DND-41 (cell line): ENCODE data around the gene MTX2.

Source experiments
- ATAC-seq: fragments of 200-7000 bp; cut with Tn5 transposase; 3 replicates; pipeline ENCODE4 v1.9.1; 2021; ENCODE audit warnings: low read depth; ENCODE audit not compliant: insufficient read depth
- DNase-seq: peaks from one replicate; pipeline ENCODE4 v3.0.0-alpha.2; 2020
- H2AFZ ChIP-seq: 2 replicates; pipeline ENCODE4 v1.6.0; 2012; ENCODE audit warnings: low read depth, low read length
- H3K27ac ChIP-seq: 2 replicates; pipeline ENCODE4 v1.5.1; 2012; ENCODE audit warnings: low read length, inconsistent platforms
- H3K27me3 ChIP-seq: fragments of 200-600 bp; sonication (generic); 2 replicates; pipeline ENCODE4 v1.6.0; 2012; ENCODE audit warnings: low read length, mild to moderate bottlenecking, inconsistent platforms; ENCODE audit not compliant: insufficient read depth, poor library complexity
- H3K36me3 ChIP-seq: 2 replicates; pipeline ENCODE4 v1.5.1; 2012; ENCODE audit warnings: low read length, inconsistent platforms; ENCODE audit not compliant: insufficient read depth
- H3K4me1 ChIP-seq: 2 replicates; pipeline ENCODE4 v1.5.1; 2012; ENCODE audit warnings: mild to moderate bottlenecking, low read length; ENCODE audit not compliant: insufficient read depth
- H3K4me2 ChIP-seq: 2 replicates; pipeline ENCODE4 v1.6.0; 2012; ENCODE audit warnings: mild to moderate bottlenecking, moderate library complexity, low read length, inconsistent platforms; ENCODE audit not compliant: insufficient read depth
- H3K4me3 ChIP-seq, 2 experiments: fragments of 200-600 bp in 1 of 2; shearing (Covaris generic) in 1 of 2; 2 replicates each; pipeline ENCODE4 v1.5.1; 2012 to 2016; ENCODE audit warnings: inconsistent platforms in 2 of 2, low read length in 2 of 2, mild to moderate bottlenecking in 2 of 2, low read depth in 1 of 2, moderate library complexity in 1 of 2
- H3K79me2 ChIP-seq: 2 replicates; pipeline ENCODE4 v1.6.0; 2012; ENCODE audit warnings: low read length, inconsistent platforms; ENCODE audit not compliant: insufficient read depth
- H3K9ac ChIP-seq: 2 replicates; pipeline ENCODE4 v1.6.0; 2012; ENCODE audit warnings: low read depth, mild to moderate bottlenecking, inconsistent platforms, low read length, moderate library complexity
- H3K9me3 ChIP-seq: 2 replicates; pipeline ENCODE4 v1.5.1; 2012; ENCODE audit warnings: low read length, moderate library complexity, mild to moderate bottlenecking, inconsistent platforms; ENCODE audit not compliant: insufficient read depth, severe bottlenecking
- H4K20me1 ChIP-seq: 2 replicates; pipeline ENCODE4 v1.6.0; 2012; ENCODE audit warnings: low read length; ENCODE audit not compliant: insufficient read depth
- CTCF ChIP-seq: IDR thresholded peaks from 2 replicates; pipeline ENCODE4 v1.5.1; 2012; ENCODE audit warnings: borderline replicate concordance, low read length, moderate library complexity, mild to moderate bottlenecking; ENCODE audit not compliant: poor library complexity, severe bottlenecking; ENCODE audit errors: extremely low read depth
- EZH2 ChIP-seq: IDR thresholded peaks from 3 replicates; pipeline ENCODE4 v1.6.1; 2012; ENCODE audit warnings: borderline replicate concordance, low read depth, mild to moderate bottlenecking, moderate library complexity, low read length, inconsistent platforms; ENCODE audit not compliant: severe bottlenecking

Gene MTX2

DNA sequence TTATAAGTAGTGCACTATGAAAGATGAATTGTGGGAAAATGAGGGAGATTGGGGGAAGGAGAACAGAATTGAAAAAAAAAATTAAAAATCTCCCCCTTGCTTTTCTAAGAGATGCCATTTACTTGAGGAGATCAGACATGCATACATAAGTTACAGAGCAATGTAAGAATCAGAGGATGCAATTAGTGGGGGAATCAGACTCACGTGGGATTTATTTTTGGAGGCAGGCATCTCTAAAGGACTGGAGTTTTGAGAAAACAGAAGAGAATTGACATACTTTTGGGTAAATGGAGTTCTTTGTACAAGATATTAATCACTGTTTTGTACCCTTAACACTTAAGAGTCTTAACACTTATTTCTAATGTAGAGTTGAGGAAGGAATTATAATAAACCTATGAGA lies 52.7 kb downstream of the MTX2 start:
- no peaks in the 10 kb centered on the region for H3K27me3 ChIP-seq
- ATAC-seq (no peak), DNase-seq (no peak)
- no peaks in the 10 kb centered on the region for H3K4me1 ChIP-seq
- no peaks in the 10 kb centered on the region for H3K9me3 ChIP-seq
- TF ChIP-seq EZH2 (no peak), CTCF (no peak)
- H2AFZ ChIP-seq: no peak overlapping the region
- no peaks in the 10 kb centered on the region for H4K20me1 ChIP-seq
- no peak overlapping the region for H3K4me3 ChIP-seq
- H3K4me2 ChIP-seq: no peak overlapping the region
- H3K36me3 ChIP-seq: no peaks in the 10 kb centered on the region
- no peaks in the 10 kb centered on the region for H3K79me2 ChIP-seq
- H3K9ac ChIP-seq: no peak overlapping the region
- no peak overlapping the region for H3K27ac ChIP-seq

- H3K79me2 ChIP-seq: no peaks in the 10 kb centered on the region
- TF ChIP-seq EZH2 (no peak), CTCF (no peak)
- H3K27ac ChIP-seq: no peak overlapping the region
- no peak for ATAC-seq
- no peaks in the 10 kb centered on the region for H3K9me3 ChIP-seq
- H2AFZ ChIP-seq: no peak overlapping the region
- H3K27me3 ChIP-seq: no peaks in the 10 kb centered on the region
- DNase-seq: no peak
- no peaks in the 10 kb centered on the region for H4K20me1 ChIP-seq
- H3K4me1 ChIP-seq: no peaks in the 10 kb centered on the region
- no peak overlapping the region for H3K4me3 ChIP-seq
- no peak overlapping the region for H3K4me2 ChIP-seq
- peaks cover 2% of the 10 kb centered on the region; the same call in 1 of the 2 replicates for H3K36me3 ChIP-seq
- no peak overlapping the region for H3K9ac ChIP-seq
These were observed 55.6 kb downstream of the MTX2 start for GRCh38 chr2:176324862-176325261.

- H2AFZ ChIP-seq: no peak overlapping the region
- H3K9ac ChIP-seq: no peak overlapping the region
- no peak for ATAC-seq
- DNase-seq: no peak
- no peaks in the 10 kb centered on the region for H3K79me2 ChIP-seq
- no peaks in the 10 kb centered on the region for H3K27me3 ChIP-seq
- TF ChIP-seq CTCF (no peak), EZH2 (no peak)
- H3K9me3 ChIP-seq: no peaks in the 10 kb centered on the region
- no peak overlapping the region for H3K27ac ChIP-seq
- no peak overlapping the region for H3K4me2 ChIP-seq
- H3K36me3 ChIP-seq: peaks cover 2% of the 10 kb centered on the region; the same call in 1 of the 2 replicates
- H3K4me1 ChIP-seq: no peaks in the 10 kb centered on the region
- H4K20me1 ChIP-seq: no peaks in the 10 kb centered on the region
- H3K4me3 ChIP-seq: no peak overlapping the region
These were observed 56.5 kb downstream of the MTX2 start for GRCh38 chr2:176325732-176326131.

DNA sequence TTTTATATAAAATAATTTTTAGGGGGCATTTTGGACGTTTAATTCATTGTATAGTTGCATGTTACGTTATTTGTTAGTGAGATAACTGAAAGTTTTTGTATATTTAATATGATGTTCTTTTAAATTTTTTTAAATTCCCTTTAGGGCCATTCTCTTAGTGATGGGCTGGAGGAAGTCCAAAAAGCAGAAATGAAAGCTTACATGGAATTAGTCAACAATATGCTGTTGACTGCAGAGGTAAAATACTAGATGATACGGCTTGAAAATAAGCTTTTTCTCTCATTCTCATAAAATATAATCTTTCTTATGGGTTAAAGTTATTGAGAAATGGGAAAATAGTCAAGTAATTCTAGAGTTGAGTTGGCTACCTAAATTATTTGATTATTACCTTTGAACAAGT lies 58.9 kb downstream of the MTX2 start:
- TF ChIP-seq EZH2 (no peak), CTCF (no peak)
- H3K4me1 ChIP-seq: no peaks in the 10 kb centered on the region
- no peak overlapping the region for H2AFZ ChIP-seq
- no peak overlapping the region for H3K4me3 ChIP-seq
- no peaks in the 10 kb centered on the region for H3K9me3 ChIP-seq
- H3K9ac ChIP-seq: no peak overlapping the region
- no peaks in the 10 kb centered on the region for H4K20me1 ChIP-seq
- no peaks in the 10 kb centered on the region for H3K79me2 ChIP-seq
- no peak overlapping the region for H3K4me2 ChIP-seq
- DNase-seq (no peak), ATAC-seq (no peak)
- peaks cover 10% of the 10 kb centered on the region; the same call in 1 of the 2 replicates for H3K36me3 ChIP-seq
- no peaks in the 10 kb centered on the region for H3K27me3 ChIP-seq
- H3K27ac ChIP-seq: no peak overlapping the region
